Activated CD4-positive, alpha-beta T cell treated with anti-CD3 and anti-CD28 coated beads, Interleukin-2, amount 50 U/mL, for 1 hour (primary cell): ENCODE data around the gene COX7A2.

Source experiments
- DNase-seq: peaks from one replicate; pipeline ENCODE4 v3.0.0-alpha.2; 2020

Gene COX7A2

DNA sequence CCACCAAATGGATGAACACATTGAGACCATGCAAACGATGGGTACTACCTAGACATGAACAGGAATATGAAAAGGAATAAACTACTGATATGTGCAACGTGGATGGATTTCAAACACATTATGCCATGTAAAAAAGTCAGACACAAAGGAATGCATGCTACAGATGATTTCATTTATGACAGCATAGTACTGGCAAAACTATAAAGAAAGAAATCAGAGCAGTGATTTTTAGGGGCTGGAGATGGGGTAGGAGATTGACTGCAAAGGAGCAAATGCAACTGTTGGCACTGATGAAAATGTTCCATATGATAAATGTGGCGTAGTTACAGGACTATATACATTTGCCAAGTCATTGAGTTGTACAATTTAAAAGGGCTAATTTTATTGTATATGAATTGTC, 24.3 kb downstream of the COX7A2 start:
- no peak for DNase-seq

DNA sequence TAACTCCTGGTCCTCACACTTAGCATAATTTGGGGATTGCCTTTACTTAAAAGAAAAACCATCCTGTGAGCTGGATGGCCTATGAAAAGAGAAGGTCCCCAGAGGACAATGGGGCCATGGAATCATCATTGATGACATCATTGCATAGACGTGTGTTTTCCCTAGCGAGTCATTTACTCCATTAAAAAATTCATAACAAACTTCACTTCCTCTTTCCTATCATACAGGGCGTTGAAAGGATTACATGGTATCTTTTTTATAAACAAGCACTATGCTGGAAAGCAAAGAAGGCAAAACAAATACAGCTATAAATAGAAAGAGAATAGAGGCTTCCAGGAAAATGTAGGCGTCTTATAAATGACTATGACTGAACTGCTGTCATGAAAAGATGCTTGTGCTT, 26.4 kb downstream of the COX7A2 start:
- no peak for DNase-seq

DNA sequence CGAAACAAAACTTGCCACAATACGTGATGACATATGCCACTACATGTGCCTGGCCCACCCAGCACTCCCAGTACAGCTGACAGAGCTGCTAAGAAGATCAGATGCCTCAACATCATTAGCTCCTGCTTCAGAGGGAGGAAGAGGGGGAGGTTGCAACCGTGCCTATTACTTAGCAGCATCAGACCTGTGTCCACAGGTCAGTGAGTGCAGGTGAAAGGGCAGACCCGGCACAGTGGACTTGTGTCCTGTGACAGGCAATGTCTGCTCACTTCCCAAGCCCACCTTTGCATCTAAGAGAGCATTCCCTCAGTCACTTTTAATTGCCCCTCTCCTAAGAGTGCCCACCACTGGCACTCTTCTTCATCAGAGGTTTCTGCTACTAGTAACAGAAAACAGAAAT, 28.3 kb downstream of the COX7A2 start:
- no peak for DNase-seq

DNA sequence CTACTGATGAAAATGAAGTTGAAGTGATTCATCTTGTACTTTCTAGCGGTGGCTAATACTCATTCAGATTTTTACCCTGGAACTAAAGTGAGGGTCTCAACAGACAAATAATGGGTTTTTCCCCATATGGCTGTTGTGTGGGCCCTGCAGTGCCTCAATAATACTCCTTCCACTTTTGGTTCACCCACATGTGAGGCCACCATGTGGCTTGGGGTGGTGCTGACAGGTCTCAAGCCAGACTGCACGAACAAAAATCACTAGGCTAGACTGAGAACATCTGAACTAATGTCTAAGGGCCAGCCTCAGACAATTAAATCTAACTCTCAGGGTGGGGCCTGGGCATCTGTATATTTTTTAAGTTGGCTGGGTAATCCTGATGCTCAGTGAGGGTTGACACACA, 29.9 kb downstream of the COX7A2 start:
- no peak for DNase-seq

DNA sequence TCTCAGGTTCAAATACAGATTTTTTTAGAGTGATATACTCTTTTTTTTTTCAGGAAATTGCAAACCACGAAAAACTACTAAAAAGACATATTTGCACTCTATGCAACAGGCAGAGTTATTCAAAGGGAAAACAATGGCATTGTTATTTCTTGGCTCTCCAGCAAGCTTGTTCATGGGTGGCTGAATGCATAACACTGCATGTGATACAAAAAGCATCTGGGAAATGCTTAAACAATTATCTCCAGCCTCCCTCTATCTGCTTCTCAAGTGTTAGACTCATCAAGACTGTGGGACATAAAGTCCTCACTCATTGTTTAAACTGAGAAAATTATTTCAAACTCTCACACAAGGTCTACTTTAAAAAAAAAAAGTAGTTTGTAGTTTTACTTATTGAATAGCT, 30.5 kb downstream of the COX7A2 start:
- DNase-seq: no peak

DNA sequence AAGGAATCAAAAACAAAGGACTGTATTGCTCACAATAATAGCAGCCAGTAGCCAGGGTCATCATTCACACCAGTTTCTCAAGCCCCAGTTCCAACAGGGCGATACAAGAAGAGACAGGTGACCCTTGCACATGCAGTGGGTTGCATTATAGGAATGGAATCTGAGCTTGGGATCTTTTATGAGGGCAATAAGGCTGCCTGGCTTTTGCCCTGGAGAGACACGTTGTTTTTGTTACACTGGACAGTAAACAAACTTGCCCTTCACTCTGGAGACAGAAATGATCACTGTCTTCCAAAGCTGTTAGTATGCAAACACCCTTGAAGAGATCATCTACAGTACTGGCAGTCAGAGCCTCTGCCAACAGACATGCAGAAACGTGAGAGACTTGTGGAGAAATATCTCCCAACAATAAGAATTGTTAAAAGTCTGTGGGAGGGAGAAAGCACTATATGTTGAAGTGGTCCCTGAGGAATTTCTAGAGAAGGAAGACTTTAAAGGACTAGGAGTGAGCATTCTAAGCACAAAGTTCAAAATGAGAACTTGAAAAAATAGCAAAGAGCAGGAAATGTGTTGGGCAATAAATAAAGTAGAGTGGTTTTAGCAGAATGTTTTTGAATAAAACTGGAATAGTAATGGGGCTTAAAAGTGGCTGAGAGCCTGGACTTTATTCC, 31.5 kb downstream of the COX7A2 start:
- DNase-seq: no peak

DNA sequence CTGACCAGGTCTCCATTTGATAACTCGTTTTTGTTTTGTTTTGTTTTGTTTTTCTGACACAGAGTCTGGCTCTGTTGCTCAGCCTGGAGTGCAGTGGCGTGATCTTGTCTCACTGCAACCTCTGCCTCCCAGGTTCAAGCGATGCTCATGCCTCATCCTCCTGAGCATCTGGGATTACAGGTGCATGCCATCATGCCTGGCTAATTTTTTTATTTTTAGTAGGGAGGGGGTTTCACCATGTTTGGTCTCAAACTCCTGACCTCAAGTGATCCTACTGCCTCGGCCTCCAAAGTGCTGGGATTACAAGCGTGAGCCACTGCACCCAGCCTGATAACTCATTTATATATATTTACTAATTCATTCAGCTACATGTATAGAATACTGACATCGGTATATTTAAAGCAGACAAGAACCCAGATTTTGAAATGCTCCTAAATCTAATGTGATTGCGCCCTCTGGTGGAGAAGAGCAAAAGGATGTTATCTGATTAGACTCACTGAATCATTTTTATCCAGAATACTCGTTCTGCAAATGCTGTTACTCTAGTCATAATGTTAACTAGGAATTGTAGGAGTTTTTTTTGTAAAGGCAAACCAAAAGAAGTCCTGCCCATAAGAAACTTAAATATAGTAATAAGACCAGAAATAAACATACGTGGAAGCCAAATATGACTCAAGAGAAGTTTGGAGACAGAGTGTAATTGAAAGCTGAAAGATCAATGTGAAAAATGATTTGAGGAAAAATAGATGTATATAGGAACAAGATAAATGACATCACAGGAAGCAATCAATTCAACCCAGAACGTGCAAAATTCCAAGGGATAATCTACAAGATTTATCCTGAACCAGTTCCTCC, 32.5 kb downstream of the COX7A2 start:
- DNase-seq: peak; percentile 35

DNA sequence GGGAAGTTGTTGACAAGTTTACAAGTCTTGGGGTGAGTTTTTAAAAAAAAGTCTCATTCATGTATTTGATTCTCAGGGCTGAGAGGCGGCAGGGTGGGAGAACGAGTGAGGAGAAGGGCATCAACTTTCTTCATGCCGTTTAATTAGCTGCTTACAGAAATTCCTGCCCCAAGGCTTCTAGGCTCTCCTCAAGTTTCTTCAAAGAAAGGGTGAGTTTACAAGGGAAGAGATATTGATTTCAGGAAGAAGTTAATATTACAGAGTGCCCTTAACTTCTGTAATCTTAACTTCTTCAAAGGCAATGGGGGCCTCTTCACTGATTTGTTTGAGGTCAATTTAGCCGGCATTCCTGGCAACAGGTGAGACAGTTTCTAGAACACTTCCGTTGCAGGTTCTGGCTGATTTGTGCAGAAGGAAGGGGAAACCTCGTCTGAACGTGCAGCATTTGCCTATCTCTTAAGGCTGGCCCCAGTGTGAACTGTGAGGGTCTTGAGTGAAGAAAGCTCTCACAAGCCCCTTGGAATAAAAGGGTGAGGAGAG, 34.3 kb downstream of the COX7A2 start:
- no peak for DNase-seq

DNA sequence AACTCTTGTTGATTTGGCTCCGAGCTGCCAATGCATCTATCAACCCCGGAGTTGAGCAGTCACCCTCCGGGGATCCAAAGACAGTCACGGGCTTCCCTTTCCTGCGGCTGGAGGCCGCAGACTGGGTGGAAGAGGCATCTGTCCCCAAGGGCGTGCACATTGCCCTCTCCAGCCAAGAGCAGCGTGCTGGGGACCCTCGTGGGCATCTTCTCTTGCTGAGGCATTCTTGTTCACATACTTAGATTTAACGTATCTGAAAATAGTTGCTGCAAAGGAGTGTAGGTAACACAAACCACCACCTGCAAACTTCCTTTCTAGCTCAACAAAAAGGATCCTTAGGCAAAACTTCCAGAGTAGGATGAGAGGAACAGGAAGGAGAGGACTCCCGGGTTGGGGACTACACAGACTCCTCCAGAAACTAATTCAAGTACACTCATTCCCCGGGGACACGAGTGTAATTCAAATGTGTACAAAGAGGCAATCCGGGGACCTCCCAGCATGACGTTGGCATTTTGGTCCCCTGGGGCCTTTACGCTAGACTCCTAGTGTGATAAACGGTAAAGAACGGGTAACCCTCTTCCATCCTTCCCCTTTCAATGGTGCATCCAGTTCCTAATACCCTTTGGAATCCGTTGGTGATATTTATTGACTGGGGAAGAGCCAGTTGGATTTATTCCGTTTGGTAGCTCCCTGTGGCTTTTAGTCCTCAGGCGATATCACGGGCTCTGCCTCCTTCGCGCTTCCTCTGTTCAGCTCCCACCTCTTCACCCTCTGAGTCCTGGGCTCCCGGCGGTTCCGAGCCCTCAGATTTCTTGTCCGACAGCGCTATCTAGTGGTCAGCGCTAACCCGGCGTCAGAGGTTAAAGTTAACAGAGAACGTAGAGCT, 35.1 kb downstream of the COX7A2 start:
- peak; percentile 77 for DNase-seq

DNA sequence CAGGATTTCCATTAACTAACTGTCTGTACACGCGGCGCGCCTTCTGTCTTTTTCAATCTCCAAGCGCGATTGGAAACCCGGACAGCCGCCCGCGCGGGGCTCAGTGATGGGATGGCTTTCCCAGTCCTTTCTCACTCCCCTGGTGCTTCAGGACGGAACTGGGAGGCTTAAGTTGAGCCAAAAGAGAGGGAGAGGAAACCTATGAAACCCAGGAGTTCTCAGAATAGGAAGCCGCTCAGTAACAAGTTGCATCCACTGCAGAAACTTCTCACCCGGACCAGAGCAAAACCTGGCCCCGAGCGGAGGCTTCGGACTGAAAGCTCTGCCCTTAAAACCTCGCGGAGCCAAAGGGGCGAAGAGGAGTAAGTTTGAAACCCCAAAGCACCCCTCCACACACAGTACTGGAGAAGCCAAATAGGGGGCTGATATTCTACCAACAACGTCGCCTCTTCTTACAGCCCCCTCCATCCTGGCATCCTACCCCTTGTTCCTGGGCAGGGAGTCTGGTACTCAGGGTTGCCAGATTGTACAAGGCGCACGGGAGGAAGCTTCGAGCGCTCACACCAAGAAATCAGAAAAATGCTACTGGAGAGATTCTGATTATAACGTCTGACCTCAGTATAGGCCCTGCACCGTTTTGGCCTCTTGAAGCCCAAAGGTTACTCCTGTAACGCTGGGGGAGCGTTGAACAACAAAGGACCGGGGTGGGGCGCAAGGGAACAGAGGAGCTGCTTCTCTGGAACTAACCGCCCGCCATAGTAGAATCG, 36.8 kb downstream of the COX7A2 start:
- DNase-seq: no peak

DNA sequence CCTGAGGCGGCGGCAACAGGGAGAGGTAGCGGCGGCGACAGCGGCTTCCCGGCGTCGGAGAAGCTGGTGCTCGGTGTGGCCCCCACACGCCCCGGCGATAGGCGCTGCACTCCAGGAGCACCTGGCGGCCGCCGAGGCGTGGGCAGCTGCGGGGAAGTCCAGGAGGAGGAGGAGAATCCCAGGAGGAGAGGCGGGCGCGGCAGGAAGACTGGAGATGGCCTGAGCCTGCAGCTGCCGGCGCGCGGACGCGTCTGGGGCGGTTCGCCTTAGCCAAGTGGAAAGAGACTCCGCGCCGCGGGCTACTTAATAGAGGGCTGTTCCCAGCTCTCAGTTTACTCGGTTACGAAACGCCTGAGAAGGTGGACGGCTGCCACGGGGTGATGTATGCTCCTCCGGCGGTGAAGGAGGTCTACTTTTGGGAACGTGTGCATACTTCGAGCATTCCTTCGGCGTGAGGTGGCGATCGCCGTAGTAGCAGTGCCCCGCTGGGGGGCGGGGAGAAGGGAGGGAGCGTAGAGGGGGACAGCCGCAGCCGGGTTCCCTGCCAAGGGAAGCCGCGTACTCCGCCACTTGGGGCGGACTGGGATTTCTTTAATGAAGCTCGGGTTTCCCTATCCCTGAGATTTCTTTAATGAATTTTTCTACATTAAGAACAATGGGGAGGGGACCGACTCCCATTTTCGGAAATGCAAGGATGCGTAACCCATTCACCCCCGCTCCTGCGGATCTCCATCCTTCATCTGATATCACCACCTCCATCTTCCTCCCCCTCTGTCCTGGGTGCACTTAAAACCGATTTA, 37.6 kb downstream of the COX7A2 start, which contains the start of gene COL12A1:
Gene COL12A1 (minus strand): TSS at position 278 of the 800 bp plus-strand sequence. CDS start 3,261 bp downstream, outside the sequence.
- DNase-seq: no peak

DNA sequence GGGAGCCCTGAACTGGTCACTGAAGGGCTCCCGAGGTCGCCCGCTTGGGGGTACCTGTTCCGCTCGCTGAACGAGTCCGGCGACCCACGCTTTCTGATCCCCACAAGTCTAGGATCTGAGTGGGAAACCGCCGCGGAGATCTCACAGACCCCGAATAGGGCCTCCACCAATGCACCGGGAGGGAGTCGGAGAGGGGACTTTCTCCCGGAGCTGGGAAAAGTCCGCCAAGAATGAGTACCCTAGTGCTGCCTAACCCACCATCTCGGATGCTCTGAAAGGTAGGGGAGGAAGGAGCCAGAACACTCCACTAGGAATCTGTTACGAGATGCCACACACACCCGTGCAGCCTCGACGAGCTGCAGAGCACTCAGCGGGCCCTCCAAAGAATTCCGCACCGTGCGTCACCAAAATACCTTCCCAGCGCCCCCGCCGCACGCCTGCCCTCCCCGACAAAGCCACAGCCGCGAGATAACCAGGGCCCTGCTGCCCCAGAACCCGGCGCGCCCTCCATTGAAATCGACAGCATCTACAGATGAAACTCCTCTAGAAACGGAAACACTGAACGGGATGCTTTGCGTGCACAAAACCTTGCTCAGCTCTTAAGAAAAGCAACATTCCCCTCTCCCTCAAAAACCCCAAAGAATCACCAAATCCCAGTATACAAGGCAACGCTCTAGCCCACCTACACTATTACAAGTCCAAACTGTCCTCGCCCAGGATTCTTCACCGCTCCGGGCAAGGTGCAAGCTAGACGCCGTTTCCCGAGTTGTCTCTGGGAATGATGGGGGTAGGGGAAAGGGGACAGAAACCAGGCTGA, 38.4 kb downstream of the COX7A2 start:
- DNase-seq: no peak

DNA sequence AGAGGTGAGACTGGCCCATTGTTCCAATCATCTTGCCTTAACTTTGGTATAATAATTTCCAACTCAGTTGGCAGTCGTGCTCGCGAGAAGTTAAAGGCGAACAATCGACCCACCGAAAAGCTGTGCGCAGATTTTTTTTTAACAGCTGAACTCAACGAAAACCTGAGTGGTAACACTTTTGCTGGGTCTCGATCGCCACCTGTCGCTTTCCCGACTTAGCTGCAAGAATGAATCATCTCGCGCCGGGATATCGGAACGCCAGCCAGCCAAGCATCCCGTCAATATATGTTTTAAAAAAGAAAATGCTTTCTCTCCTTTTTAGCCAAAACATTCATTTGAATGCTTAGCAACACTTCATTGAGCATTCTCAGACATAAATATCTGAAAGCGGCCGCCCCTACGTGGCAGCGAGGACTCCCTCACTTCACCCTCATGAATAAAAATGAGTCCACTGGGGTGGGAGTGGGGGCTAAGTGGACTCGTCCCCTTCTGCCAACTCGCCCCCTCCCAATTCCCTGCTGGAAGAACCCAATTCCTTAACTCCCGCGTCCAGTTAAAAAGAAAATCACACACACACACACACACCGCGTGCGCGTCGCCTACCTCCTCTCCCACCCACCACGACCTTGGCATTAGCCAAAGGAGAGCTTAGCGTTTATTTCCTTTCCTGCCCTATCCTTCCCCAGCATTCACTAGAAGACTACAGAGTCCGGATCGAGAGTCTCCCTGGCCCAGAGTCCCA, 39.2 kb downstream of the COX7A2 start:
- DNase-seq: no peak

DNA sequence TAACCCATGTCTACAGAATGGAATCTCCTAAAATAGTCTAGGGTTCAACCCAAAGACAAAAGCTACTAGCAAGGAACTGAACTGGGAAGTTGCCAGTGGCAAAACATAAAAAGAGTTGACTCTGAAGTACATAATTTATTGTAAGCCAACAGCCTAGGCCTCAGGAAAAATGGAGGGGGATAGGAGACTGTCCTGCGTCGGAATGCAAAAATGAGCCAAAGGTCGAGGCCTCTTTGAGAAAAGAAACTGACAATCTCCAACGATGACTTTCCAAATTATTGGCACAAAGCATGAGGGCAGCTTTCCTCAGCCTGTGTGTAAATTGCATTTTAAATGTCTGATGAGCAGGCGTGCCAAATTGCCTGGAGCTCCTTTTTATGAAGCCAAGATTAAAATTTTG, 39.9 kb downstream of the COX7A2 start:
- no peak for DNase-seq

DNA sequence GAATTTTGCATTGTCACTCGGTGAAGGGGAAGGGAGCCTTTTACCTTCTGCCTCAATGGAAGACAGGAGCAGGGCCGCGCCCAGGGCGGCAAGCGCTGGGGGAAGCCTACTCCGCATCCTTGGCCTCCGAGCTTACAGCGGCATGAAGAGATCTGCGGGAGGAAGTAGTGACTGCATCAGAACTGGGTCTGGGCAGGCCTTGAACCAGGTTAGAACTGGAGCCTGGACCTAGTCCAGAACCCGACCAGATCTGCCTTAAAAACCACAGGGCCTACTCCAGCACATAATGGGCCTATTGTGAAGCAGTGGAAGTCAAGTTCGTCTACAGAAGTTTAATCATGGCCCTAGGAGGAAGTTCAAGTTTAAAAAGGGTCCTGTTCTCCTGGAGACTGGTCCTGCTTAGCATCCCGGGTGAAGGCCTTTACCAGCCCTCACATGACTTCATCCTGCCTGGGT, 40.9 kb downstream of the COX7A2 start:
- no peak for DNase-seq

DNA sequence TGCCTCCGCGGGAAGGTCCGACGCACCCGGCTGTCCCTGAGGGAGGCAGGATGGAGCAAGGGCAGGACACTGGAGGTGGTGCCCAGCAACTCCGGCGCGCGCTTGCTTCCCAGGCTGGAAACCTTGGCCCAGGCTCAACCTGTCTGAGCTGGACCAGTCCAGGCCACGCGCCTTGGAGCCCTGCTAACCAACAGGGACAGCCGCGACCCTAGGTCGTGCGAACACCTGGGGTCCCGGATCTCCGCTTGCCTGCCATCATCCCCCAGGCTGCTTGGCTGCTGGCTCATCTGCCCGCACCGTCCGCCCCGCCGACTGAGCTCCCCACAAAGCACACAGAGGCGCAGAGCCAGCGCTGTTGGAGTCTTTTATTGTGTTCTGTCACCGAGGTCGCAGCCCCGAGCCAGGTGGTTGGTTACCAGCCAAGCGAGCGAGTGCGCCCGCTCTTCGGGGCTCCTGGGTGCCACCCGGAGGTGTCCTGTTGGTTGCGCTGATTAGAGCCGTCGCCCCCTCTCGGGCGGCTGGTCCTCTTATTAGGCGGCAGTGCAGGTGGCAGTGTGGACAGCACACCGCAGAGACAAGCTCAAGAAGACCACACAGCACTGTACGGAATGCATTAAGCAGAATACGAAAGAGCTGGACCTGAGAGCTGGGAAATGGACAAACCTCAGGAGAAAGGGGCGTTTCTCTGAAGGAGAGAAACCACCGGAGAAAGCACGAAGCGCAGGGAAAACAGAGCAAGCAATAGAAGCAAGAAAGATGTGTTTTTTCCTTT, 41.5 kb downstream of the COX7A2 start:
- DNase-seq: no peak

DNA sequence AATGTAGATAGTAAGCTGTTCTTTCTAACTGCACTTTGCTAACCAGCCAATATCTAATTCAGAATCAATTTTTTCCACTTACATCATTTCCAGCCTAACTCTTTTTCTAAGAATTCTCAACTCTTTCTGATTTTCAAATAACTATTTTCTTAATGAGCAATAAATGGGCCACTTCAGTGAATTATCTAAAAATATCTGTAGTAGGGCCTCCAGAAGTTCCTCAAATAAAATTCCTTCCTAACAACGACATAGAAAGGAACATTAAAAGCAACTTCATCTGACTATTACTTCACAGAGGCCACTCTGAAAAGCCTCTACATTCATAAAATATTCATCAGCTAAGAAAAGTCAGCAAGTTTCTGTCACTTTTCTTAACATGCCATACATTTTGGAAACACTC, 42.6 kb downstream of the COX7A2 start:
- DNase-seq: no peak

DNA sequence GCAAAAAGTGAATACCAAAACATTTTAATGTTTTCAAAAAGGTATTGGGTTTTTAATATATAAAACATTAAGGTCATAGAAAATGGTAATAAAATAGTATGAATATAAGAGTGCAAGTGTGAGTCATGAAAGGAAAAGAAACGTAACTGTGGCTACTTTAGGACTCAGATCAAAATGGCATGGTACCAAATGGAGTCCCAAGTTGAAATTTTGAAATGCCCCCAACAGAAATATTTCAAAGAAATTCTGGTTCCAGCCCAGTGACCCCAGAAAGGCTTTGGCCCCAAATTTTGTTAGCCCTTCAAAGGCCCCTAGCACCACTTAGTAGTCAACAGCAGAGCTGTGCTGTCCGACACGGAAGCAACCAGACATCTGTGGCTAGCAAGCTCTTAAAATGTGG, 43.7 kb downstream of the COX7A2 start:
- DNase-seq: no peak
